Measurements from ENCODE around the gene FBXW12.
A peak's percentile ranks its signal among the peaks of the same experiment; 100 is the strongest.

The FBXW12 gene

GRCh38 chr3:48429960-48430707 lies 58.1 kb downstream of the FBXW12 start, which contains the start of gene PLXNB1 (continued):
- TF ChIP-seq HIC1 (tag by site-specific recombination; IDR thresholded peaks at IDR 0.05) (peak; percentile 32; the same call in 1 of the 2 replicates), REPIN1 (tag by site-specific recombination; IDR thresholded peaks at IDR 0.05; ENCODE audit: low read depth) (no peak), GLI2 (tag by site-specific recombination; IDR thresholded peaks at IDR 0.05; ENCODE audit: borderline replicate concordance, low read depth) (no peak), ZNF843 (tag by site-specific recombination; IDR thresholded peaks at IDR 0.05) (0 out of 2 replicates have a peak, but pooled peaks have one; percentile 40), OSR2 (tag by site-specific recombination; IDR thresholded peaks at IDR 0.05) (no peak; the same call in 1 of the 2 replicates), ZFP41 (tag by site-specific recombination; IDR thresholded peaks at IDR 0.05; ENCODE audit: borderline replicate concordance) (no peak), ZNF624 (tag by site-specific recombination; IDR thresholded peaks at IDR 0.05) (no peak), ZBTB26 (tag by site-specific recombination; optimal IDR thresholded peaks at IDR 0.05) (peak; percentile 35), CTCF (tag by site-specific recombination; IDR thresholded peaks at IDR 0.05) (no peak), ZNF768 (tag by site-specific recombination; IDR thresholded peaks at IDR 0.05) (no peak), GLI4 (tag by site-specific recombination; IDR thresholded peaks at IDR 0.05) (no peak), ZNF596 (tag by site-specific recombination; IDR thresholded peaks at IDR 0.05) (no peak), ZNF37A (tag by site-specific recombination; IDR thresholded peaks at IDR 0.05) (no peak), PRDM10 (tag by site-specific recombination; IDR thresholded peaks at IDR 0.05) (peak; percentile 91), KLF16 (tag by site-specific recombination; IDR thresholded peaks at IDR 0.05) (peak; percentile 53; the same call in 1 of the 2 replicates), ZSCAN4 (tag by site-specific recombination; IDR thresholded peaks at IDR 0.05) (no peak), ZFHX2 (tag by site-specific recombination; conservative IDR thresholded peaks at IDR 0.05) (peak; percentile 85), YY1 (tag by site-specific recombination; IDR thresholded peaks at IDR 0.05) (no peak), ZNF311 (tag by site-specific recombination; IDR thresholded peaks at IDR 0.05; ENCODE audit: borderline replicate concordance) (no peak), ZNF18 (tag by site-specific recombination; IDR thresholded peaks at IDR 0.05) (peak; percentile 72), SCRT2 (tag by site-specific recombination; IDR thresholded peaks at IDR 0.05) (no peak), ZNF473 (tag by site-specific recombination; IDR thresholded peaks at IDR 0.05) (no peak), ZEB2 (tag by site-specific recombination; IDR thresholded peaks at IDR 0.05) (peak; percentile 69; the same call in 1 of the 2 replicates), ZNF239 (tag by site-specific recombination; IDR thresholded peaks at IDR 0.05) (no peak), ZNF24 (tag by site-specific recombination; IDR thresholded peaks at IDR 0.05) (no peak), RBAK (tag by site-specific recombination; IDR thresholded peaks at IDR 0.05) (no peak), ZBTB44 (tag by site-specific recombination; IDR thresholded peaks at IDR 0.05) (no peak)
